K562 (cell line): ENCODE data around the gene APBA2.

ENCODE experiments used
- CREB1 ChIP-seq, 2 experiments: sonication (generic) in 1 of 2; formaldehyde crosslinking in 1 of 2; IDR thresholded peaks; 2 replicates each; pipeline versions ENCODE4 v1.6.1 to v1.8.0; 2012 to 2022; ENCODE audit warnings: inconsistent platforms in 1 of 2, mild to moderate bottlenecking in 1 of 2, missing genetic modification reagents in 1 of 2, moderate library complexity in 1 of 2
- CREM ChIP-seq: IDR thresholded peaks from 2 replicates; pipeline ENCODE4 v1.6.1; 2014; ENCODE audit warnings: antibody characterized with exemption, low read depth
- EZH2 ChIP-seq: IDR thresholded peaks from 2 replicates; pipeline ENCODE4 v1.6.1; 2012; ENCODE audit warnings: low read depth, mild to moderate bottlenecking, inconsistent platforms, low read length, borderline replicate concordance
- POLR2A ChIP-seq: fragments of 450-650 bp; conservative IDR thresholded peaks from 2 replicates; pipeline ENCODE4 v1.6.1; 2016
- POLR2AphosphoS5 ChIP-seq: IDR thresholded peaks from 2 replicates; pipeline ENCODE4 v1.6.1; 2011; ENCODE audit warnings: mild to moderate bottlenecking, low read depth, low read length, moderate library complexity; ENCODE audit not compliant: control insufficient read depth, insufficient read depth
- POLR3A ChIP-seq: IDR thresholded peaks from 2 replicates; pipeline ENCODE4 v1.6.1; 2011; ENCODE audit warnings: borderline replicate concordance, mild to moderate bottlenecking, moderate library complexity; ENCODE audit not compliant: insufficient read length, insufficient read depth; ENCODE audit errors: extremely low read depth
- TCF7L2 ChIP-seq: fragments of 150-350 bp; IDR thresholded peaks from 2 replicates; pipeline ENCODE4 v1.6.1; 2016; ENCODE audit warnings: low read depth, mild to moderate bottlenecking, low read length, moderate library complexity
- TF ChIP-seq, protein P1 (sequence below), 3 experiments: IDR thresholded peaks in 2 of 3; conservative IDR thresholded peaks in 1 of 3; 2 replicates each; pipeline ENCODE4 v1.5.1; 2011 to 2012; ENCODE audit warnings: low read length in 3 of 3, mild to moderate bottlenecking in 3 of 3, control low read depth in 2 of 3, improper control_type of control experiment in 1 of 3, inconsistent platforms in 1 of 3, low read depth in 1 of 3, mixed read lengths in 1 of 3, moderate library complexity in 1 of 3; ENCODE audit not compliant: insufficient read depth in 2 of 3
- TF ChIP-seq, protein P2 (sequence below): sonication (generic); formaldehyde crosslinking; IDR thresholded peaks from 2 replicates; pipeline ENCODE4 v1.9.0; 2022; ENCODE audit warnings: mild to moderate bottlenecking, missing genetic modification reagents

DNA sequence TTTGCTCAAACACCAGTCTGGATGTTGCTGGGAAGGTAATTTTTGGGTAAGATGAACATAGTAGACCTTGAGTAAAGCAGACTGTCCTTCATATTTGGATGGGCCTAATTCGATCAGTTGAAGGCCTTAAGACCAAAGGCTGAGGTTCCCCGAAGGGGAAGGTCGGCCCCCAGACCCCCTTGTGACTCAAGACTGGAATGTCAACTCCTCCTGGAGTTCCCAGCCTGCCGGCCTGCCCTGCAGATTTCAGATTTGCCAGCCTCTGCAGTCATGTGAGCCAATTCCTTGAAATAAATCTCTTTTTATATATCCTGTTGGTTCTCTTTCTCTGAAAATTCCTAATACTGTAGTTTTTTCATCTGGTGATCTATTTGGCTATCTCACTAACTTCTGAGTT, 146.5 kb downstream of the APBA2 start:
- TF ChIP-seq TCF7L2 (no peak), POLR2A (no peak), POLR3A (no peak), EZH2 (no peak), CREM (no peak), CREB1 (IDR thresholded peaks at IDR 0.05) (no peak), CREB1 (CRISPR knock-in tag; IDR thresholded peaks at IDR 0.05) (no peak), POLR2AphosphoS5 (no peak)
- TF ChIP-seq, protein P1, sequence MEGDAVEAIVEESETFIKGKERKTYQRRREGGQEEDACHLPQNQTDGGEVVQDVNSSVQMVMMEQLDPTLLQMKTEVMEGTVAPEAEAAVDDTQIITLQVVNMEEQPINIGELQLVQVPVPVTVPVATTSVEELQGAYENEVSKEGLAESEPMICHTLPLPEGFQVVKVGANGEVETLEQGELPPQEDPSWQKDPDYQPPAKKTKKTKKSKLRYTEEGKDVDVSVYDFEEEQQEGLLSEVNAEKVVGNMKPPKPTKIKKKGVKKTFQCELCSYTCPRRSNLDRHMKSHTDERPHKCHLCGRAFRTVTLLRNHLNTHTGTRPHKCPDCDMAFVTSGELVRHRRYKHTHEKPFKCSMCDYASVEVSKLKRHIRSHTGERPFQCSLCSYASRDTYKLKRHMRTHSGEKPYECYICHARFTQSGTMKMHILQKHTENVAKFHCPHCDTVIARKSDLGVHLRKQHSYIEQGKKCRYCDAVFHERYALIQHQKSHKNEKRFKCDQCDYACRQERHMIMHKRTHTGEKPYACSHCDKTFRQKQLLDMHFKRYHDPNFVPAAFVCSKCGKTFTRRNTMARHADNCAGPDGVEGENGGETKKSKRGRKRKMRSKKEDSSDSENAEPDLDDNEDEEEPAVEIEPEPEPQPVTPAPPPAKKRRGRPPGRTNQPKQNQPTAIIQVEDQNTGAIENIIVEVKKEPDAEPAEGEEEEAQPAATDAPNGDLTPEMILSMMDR (IDR thresholded peaks at IDR 0.05 in 2 of 3, conservative IDR thresholded peaks at IDR 0.05 in 1 of 3; ENCODE audit: insufficient read depth in 2 of 3, low read depth in 1 of 3, low read length in 3 of 3) = no peak
- TF ChIP-seq, protein P2, sequence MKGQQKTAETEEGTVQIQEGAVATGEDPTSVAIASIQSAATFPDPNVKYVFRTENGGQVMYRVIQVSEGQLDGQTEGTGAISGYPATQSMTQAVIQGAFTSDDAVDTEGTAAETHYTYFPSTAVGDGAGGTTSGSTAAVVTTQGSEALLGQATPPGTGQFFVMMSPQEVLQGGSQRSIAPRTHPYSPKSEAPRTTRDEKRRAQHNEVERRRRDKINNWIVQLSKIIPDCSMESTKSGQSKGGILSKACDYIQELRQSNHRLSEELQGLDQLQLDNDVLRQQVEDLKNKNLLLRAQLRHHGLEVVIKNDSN (CRISPR knock-in tag) = no peak
